HFFc6 (cell line): ENCODE results near the gene ITGA2. TPM values are rescaled to one million over a fixed set of nuclear protein-coding genes. Genes with fewer than 3 reads are reported as not detected.

ENCODE experiments used
- DNase-seq: peaks from one replicate; pipeline ENCODE4 v3.0.0-alpha.2; 2018
- H3K27ac Mint-ChIP-seq: 2 replicates; pipeline ENCODE4 v1.8.0; 2020; ENCODE audit warnings: mild to moderate bottlenecking, mixed read lengths
- H3K27me3 Mint-ChIP-seq: 2 replicates; pipeline ENCODE4 v1.8.0; 2021; ENCODE audit warnings: mild to moderate bottlenecking, moderate library complexity, mixed read lengths; ENCODE audit not compliant: insufficient read depth
- H3K36me3 Mint-ChIP-seq: 2 replicates; pipeline ENCODE4 v1.8.0; 2021; ENCODE audit warnings: low read depth, mixed read lengths
- H3K4me1 Mint-ChIP-seq: 2 replicates; pipeline ENCODE4 v1.8.0; 2020; ENCODE audit warnings: low read depth, mixed read lengths
- H3K4me3 Mint-ChIP-seq: 2 replicates; pipeline ENCODE4 v1.8.0; 2020; ENCODE audit warnings: mild to moderate bottlenecking, moderate library complexity, mixed read lengths
- H3K9me3 Mint-ChIP-seq: 2 replicates; pipeline ENCODE4 v1.8.0; 2020; ENCODE audit warnings: mild to moderate bottlenecking, mixed read lengths
- CTCF ChIP-seq: fragments of 200-600 bp; sonication (generic); IDR thresholded peaks from 2 replicates; pipeline ENCODE4 v1.5.0; 2021; ENCODE audit warnings: antibody characterized with exemption, mild to moderate bottlenecking
- total RNA-seq, 6 experiments: library from RNA; stranded (reverse); fragmentation: NEBNext Ultra II Directional; extraction: Animal tissue kit (Norgen Biotek cat#: 25700); gene quantifications; 2 replicates in 1 of 6; 3 replicates in 5 of 6; pipeline ENCODE4 v1.2.3, GENCODE V29; 2021

ITGA2 gene
- total RNA-seq, 6 experiments from 2014 or later: 42.9 to 76.6 (median 50.5) TPM

- H3K4me1 Mint-ChIP-seq: peaks cover 42% of the 10 kb centered on the region
- peak overlapping the region; percentile 63 for H3K27ac Mint-ChIP-seq
- H3K9me3 Mint-ChIP-seq: no peaks in the 10 kb centered on the region
- no peaks in the 10 kb centered on the region; the same call in 1 of the 2 replicates for H3K27me3 Mint-ChIP-seq
- no peak overlapping the region for H3K4me3 Mint-ChIP-seq
- no peak for TF ChIP-seq CTCF
- DNase-seq: no peak
- peaks cover 39% of the 10 kb centered on the region for H3K36me3 Mint-ChIP-seq
Observed at GRCh38 chr5:53073348-53073747, 84.2 kb downstream of the ITGA2 start.

- H3K4me3 Mint-ChIP-seq: no peak overlapping the region
Observed at GRCh38 chr5:53076014-53076583, 86.9 kb downstream of the ITGA2 start.

GRCh38 chr5:53080271-53080670, 91.1 kb downstream of the ITGA2 start:
- H3K4me3 Mint-ChIP-seq: no peak overlapping the region
- no peak for TF ChIP-seq CTCF
- no peak overlapping the region for H3K27ac Mint-ChIP-seq
- H3K36me3 Mint-ChIP-seq: peaks cover 38% of the 10 kb centered on the region
- H3K9me3 Mint-ChIP-seq: no peaks in the 10 kb centered on the region
- DNase-seq: no peak
- H3K4me1 Mint-ChIP-seq: no peaks in the 10 kb centered on the region
- H3K27me3 Mint-ChIP-seq: no peaks in the 10 kb centered on the region

More at GRCh38 chr5:53076014-53076583, 86.9 kb downstream of the ITGA2 start:
- DNase-seq: no peak
- TF ChIP-seq CTCF: no peak
- H3K27ac Mint-ChIP-seq: no peak overlapping the region
- peaks cover 33% of the 10 kb centered on the region for H3K36me3 Mint-ChIP-seq
- peaks cover 16% of the 10 kb centered on the region for H3K4me1 Mint-ChIP-seq
- no peaks in the 10 kb centered on the region; the same call in 1 of the 2 replicates for H3K27me3 Mint-ChIP-seq
- H3K9me3 Mint-ChIP-seq: no peaks in the 10 kb centered on the region

- Mint-ChIP-seq H3K4me1 (peaks cover 9% of the 10 kb centered on the region), H3K36me3 (peaks cover 31% of the 10 kb centered on the region), H3K27me3 (no peaks in the 10 kb centered on the region), H3K9me3 (no peaks in the 10 kb centered on the region), H3K4me3 (no peak overlapping the region), H3K27ac (peak overlapping the region; percentile 25; the same call in 1 of the 2 replicates)
- no peak for TF ChIP-seq CTCF
- no peak for DNase-seq
Observed at GRCh38 chr5:53083927-53084326, 94.8 kb downstream of the ITGA2 start.

GRCh38 chr5:53084546-53085255, 95.5 kb downstream of the ITGA2 start:
- TF ChIP-seq CTCF: no peak
- no peaks in the 10 kb centered on the region for H3K27me3 Mint-ChIP-seq
- H3K9me3 Mint-ChIP-seq: no peaks in the 10 kb centered on the region
- no peak overlapping the region for H3K4me3 Mint-ChIP-seq
- no peak for DNase-seq
- peaks cover 17% of the 10 kb centered on the region for H3K4me1 Mint-ChIP-seq
- peaks cover 31% of the 10 kb centered on the region for H3K36me3 Mint-ChIP-seq
- no peak overlapping the region; the same call in 1 of the 2 replicates for H3K27ac Mint-ChIP-seq
